Neural progenitor cell (in vitro differentiated cells): ENCODE data around the gene PITPNB.

Experiments
- EZH2phosphoT487 ChIP-seq: fragments of 200-600 bp; sonication (generic); IDR thresholded peaks from 2 replicates; pipeline ENCODE4 v1.6.1; 2017; ENCODE audit warnings: antibody characterized with exemption
- TF ChIP-seq, protein P1 (sequence below): fragments of 200-600 bp; sonication (generic); IDR thresholded peaks from 2 replicates; pipeline ENCODE4 v1.5.1; 2017; ENCODE audit warnings: antibody characterized with exemption, mild to moderate bottlenecking

DNA sequence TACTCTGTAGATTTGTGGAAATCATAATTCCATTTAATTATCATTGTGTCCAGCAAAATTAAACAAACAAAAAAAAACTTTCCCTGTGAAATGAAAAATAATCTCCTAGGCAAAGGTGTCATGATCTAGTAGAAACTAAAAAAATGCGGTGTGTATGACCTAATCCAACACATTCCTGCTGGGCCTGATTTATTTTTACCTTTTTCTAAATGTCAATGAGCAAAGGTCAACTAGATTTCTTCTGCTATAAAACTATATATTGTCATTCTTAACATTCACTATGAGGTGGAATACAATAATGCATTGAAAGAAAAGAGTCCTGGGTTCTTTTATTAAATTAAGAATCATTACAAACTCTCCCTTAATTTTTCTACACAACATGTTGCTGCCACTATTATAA, 60.4 kb downstream of the PITPNB start:
- TF ChIP-seq, protein P1, sequence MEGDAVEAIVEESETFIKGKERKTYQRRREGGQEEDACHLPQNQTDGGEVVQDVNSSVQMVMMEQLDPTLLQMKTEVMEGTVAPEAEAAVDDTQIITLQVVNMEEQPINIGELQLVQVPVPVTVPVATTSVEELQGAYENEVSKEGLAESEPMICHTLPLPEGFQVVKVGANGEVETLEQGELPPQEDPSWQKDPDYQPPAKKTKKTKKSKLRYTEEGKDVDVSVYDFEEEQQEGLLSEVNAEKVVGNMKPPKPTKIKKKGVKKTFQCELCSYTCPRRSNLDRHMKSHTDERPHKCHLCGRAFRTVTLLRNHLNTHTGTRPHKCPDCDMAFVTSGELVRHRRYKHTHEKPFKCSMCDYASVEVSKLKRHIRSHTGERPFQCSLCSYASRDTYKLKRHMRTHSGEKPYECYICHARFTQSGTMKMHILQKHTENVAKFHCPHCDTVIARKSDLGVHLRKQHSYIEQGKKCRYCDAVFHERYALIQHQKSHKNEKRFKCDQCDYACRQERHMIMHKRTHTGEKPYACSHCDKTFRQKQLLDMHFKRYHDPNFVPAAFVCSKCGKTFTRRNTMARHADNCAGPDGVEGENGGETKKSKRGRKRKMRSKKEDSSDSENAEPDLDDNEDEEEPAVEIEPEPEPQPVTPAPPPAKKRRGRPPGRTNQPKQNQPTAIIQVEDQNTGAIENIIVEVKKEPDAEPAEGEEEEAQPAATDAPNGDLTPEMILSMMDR, result no peak
- TF ChIP-seq EZH2phosphoT487, result no peak
